Neural crest cell (in vitro differentiated cells): ENCODE measurements around the gene MROH7. TPM values are rescaled to one million over a fixed set of nuclear protein-coding genes. Genes with fewer than 3 reads are reported as not detected.

Experiments
- DNase-seq: peaks from one replicate; pipeline ENCODE4 v3.0.0; 2021; ENCODE audit warnings: low read depth, mixed read lengths, low spot score
- H3K27ac Mint-ChIP-seq: one replicate; pipeline ENCODE4 v1.8.0; 2021; ENCODE audit warnings: mild to moderate bottlenecking, mixed read lengths; ENCODE audit not compliant: unreplicated experiment
- H3K27me3 Mint-ChIP-seq: 2 replicates; pipeline ENCODE4 v1.8.0; 2021; ENCODE audit warnings: low read depth, mild to moderate bottlenecking, mixed read lengths
- H3K36me3 Mint-ChIP-seq: 2 replicates; pipeline ENCODE4 v1.8.0; 2021; ENCODE audit warnings: low read depth, mild to moderate bottlenecking, mixed read lengths
- H3K4me1 Mint-ChIP-seq: 2 replicates; pipeline ENCODE4 v1.8.0; 2021; ENCODE audit warnings: mixed read lengths
- H3K4me3 Mint-ChIP-seq: one replicate; pipeline ENCODE4 v1.8.0; 2021; ENCODE audit warnings: mild to moderate bottlenecking, mixed read lengths
- H3K9me3 Mint-ChIP-seq: 2 replicates; pipeline ENCODE4 v1.8.0; 2021; ENCODE audit warnings: mixed read lengths
- CTCF ChIP-seq: fragments of 200-600 bp; sonication (generic); conservative IDR thresholded peaks from 2 replicates; pipeline ENCODE4 v1.5.0; 2021; ENCODE audit warnings: antibody characterized with exemption, mild to moderate bottlenecking
- total RNA-seq: library from RNA; stranded (reverse); gene quantifications from 2 replicates; pipeline ENCODE4 v1.2.1, GENCODE V29; 2021

The MROH7 gene
- total RNA-seq, 1 donor from 2014 or later: not detected

GRCh38 chr1:54640361-54640760 lies 1.2 kb upstream of the MROH7 start:
- Mint-ChIP-seq H3K27me3 (no peaks in the 10 kb centered on the region), H3K4me3 (no peak overlapping the region), H3K4me1 (no peaks in the 10 kb centered on the region), H3K9me3 (peaks cover 5% of the 10 kb centered on the region), H3K27ac (no peak overlapping the region), H3K36me3 (peaks cover 5% of the 10 kb centered on the region)
- no peak for DNase-seq
- no peak for TF ChIP-seq CTCF

GRCh38 chr1:54643736-54644135 lies 2.1 kb downstream of the MROH7 start:
- peaks cover 5% of the 10 kb centered on the region for H3K9me3 Mint-ChIP-seq
- DNase-seq: no peak
- peaks cover 5% of the 10 kb centered on the region for H3K36me3 Mint-ChIP-seq
- H3K27ac Mint-ChIP-seq: no peak overlapping the region
- TF ChIP-seq CTCF: no peak
- H3K4me1 Mint-ChIP-seq: no peaks in the 10 kb centered on the region
- no peaks in the 10 kb centered on the region for H3K27me3 Mint-ChIP-seq
- H3K4me3 Mint-ChIP-seq: no peak overlapping the region

GRCh38 chr1:54645806-54646676 lies 4.5 kb downstream of the MROH7 start:
- peaks cover 8% of the 10 kb centered on the region for H3K27me3 Mint-ChIP-seq

GRCh38 chr1:54649130-54649898 lies 7.7 kb downstream of the MROH7 start:
- Mint-ChIP-seq H3K27ac (no peak overlapping the region), H3K4me1 (peaks cover 13% of the 10 kb centered on the region), H3K27me3 (peaks cover 10% of the 10 kb centered on the region), H3K36me3 (no peaks in the 10 kb centered on the region), H3K9me3 (no peaks in the 10 kb centered on the region), H3K4me3 (no peak overlapping the region)
- DNase-seq: no peak
- no peak for TF ChIP-seq CTCF

More at GRCh38 chr1:54645806-54646676, 4.5 kb downstream of the MROH7 start:
- Mint-ChIP-seq H3K9me3 (peaks cover 5% of the 10 kb centered on the region), H3K36me3 (peaks cover 5% of the 10 kb centered on the region), H3K4me1 (peaks cover 9% of the 10 kb centered on the region), H3K27ac (no peak overlapping the region), H3K4me3 (no peak overlapping the region)
- no peak for DNase-seq
- TF ChIP-seq CTCF: no peak

GRCh38 chr1:54649921-54650320 lies 8.3 kb downstream of the MROH7 start:
- H3K27ac Mint-ChIP-seq: no peak overlapping the region
- TF ChIP-seq CTCF: no peak
- no peak for DNase-seq
- no peaks in the 10 kb centered on the region for H3K9me3 Mint-ChIP-seq
- no peaks in the 10 kb centered on the region for H3K36me3 Mint-ChIP-seq
- H3K27me3 Mint-ChIP-seq: peaks cover 10% of the 10 kb centered on the region
- peaks cover 13% of the 10 kb centered on the region for H3K4me1 Mint-ChIP-seq
- no peak overlapping the region for H3K4me3 Mint-ChIP-seq
